SK-N-SH (cell line): ENCODE data around the gene ASAP3.

Experiments
- RAD21 ChIP-seq: IDR thresholded peaks from 2 replicates; pipeline ENCODE4 v1.6.1; 2012; ENCODE audit warnings: mild to moderate bottlenecking, low read length
- TF ChIP-seq, protein P1 (sequence below): fragments of 200-600 bp; sonication (generic); IDR thresholded peaks from 2 replicates; pipeline ENCODE4 v1.6.1; 2017; ENCODE audit warnings: antibody characterized with exemption, mild to moderate bottlenecking, moderate library complexity

DNA sequence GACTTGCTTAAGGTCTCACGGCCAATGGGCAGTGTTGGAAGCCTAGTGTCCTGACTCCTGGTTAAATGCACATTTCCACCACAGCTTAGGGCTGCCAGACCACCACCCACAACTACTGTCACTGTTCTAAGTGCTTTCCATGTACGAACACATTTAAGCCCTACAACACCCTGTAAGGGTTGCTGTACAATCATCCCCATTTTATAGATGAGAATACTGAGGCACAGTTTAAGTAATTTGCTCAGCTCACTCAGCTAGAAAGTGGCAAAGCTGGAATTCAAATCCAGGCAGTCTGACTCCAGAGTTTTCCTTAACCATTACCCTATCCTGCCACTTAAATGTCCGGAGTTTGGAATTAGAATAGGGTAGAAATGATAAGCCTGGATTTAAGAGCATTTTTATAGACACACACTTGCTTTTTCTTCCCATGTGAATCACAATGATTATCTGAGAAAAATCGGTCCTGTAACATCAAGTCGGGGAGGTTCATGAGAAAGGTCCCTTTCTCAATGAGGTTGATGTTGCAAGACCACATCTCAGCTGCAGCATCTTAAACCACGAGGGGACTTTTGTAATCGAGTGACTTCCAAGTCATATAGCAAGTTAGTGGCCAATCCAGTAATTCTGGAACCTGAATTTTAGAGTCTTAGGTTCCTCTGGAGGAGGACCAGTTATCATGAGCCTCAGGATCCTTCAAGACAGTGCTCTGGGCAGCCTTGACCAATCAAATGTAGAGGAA lies 38.4 kb upstream of the ASAP3 start:
- no peak for TF ChIP-seq RAD21
- TF ChIP-seq, protein P1, sequence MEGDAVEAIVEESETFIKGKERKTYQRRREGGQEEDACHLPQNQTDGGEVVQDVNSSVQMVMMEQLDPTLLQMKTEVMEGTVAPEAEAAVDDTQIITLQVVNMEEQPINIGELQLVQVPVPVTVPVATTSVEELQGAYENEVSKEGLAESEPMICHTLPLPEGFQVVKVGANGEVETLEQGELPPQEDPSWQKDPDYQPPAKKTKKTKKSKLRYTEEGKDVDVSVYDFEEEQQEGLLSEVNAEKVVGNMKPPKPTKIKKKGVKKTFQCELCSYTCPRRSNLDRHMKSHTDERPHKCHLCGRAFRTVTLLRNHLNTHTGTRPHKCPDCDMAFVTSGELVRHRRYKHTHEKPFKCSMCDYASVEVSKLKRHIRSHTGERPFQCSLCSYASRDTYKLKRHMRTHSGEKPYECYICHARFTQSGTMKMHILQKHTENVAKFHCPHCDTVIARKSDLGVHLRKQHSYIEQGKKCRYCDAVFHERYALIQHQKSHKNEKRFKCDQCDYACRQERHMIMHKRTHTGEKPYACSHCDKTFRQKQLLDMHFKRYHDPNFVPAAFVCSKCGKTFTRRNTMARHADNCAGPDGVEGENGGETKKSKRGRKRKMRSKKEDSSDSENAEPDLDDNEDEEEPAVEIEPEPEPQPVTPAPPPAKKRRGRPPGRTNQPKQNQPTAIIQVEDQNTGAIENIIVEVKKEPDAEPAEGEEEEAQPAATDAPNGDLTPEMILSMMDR = no peak
